NK-92 (cell line): ENCODE results near the gene MAGEB1.

ENCODE experiments used
- DNase-seq: peaks from one replicate; lab custom pipeline; 2025; ENCODE audit not compliant: unreplicated experiment; lab: John Stamatoyannopoulos, UW

MAGEB1 gene, protein sequence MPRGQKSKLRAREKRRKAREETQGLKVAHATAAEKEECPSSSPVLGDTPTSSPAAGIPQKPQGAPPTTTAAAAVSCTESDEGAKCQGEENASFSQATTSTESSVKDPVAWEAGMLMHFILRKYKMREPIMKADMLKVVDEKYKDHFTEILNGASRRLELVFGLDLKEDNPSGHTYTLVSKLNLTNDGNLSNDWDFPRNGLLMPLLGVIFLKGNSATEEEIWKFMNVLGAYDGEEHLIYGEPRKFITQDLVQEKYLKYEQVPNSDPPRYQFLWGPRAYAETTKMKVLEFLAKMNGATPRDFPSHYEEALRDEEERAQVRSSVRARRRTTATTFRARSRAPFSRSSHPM

DNA sequence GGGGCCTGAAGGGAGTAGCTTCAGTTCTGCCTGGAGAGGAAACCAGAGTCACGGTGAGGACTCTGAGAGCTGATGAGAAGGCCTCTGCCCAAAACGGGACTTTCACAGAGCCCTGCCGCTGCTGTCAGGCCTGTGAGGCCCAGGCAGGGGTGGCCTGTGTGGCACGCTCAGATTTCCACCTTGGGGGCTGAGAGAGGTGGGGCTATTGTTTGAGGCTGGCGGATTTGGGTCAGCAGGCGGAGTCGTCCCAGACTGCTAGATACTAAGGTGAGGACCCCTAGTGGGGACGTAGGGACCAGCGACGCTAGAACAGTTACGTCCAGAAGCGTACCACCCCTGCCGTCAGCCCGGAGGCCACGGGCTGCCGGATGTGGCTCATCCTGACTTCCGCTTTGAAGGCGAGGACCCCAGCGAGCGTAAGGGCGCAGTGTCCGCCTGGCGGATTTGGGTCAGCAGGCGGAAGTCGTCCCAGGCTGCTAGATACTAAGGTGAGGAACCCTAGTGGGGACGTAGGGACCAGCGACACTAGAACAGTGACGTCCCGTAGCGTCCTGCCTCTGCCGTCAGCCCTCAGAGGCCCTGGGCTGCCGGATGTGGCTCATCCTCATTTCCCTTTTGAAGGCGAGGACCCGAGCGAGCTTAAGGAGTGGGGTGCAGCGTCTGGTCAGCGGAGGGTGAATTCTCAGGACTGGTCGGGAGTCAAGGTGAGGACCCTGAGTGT is at the start of gene MAGEB1:
TSS of gene MAGEB1 (plus strand) at position 378 of the 721 bp plus-strand sequence. CDS start 3,348 bp downstream, outside the sequence.
- DNase-seq: no peak

DNA sequence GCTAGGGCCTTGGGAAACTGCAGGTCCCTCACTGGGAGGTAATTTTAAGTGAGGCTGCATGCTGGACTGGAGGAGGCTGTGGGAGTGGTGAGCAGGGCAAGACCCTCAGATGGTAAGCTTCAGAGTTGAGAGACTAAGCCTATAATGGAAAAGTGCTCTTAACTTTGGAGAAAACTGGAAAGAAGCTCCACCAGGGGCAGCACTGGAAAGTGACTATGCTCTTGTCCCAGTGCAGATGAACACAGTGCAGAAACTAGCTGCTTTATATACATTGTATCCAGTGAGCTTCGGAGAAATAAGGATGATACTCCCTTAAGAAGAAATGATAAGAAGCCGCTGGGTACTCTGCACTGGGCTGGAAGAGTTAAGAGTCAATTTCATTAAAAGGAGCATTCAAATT is 34.8 kb upstream of the MAGEB1 start:
- no peak for DNase-seq

DNA sequence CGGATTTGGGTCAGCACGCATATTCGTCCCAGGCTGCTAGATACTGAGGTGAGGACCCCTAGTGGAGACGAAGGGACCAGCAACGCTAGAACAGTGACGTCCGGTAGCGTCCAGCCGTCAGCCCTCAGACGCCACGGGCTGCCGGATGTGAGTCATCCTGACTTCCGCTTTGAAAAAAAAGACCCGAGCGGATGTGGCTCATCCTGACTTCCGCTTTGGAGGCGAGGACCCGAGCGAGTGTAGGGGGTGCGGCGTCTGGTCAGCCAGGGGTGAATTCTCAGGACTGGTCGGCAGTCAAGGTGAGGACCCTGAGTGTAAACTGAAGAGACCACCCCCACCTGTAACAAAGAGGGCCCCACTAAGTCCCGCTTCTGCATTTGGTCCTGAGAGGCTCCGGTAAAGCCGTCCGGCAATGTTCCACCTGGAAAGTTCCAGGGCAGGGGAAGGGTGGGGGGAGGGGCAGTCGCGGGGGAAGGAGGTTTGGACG is 31.5 kb upstream of the MAGEB1 start, which contains the start of gene MAGEB2:
TSS of gene MAGEB2 (plus strand) at position 207 of the 487 bp plus-strand sequence. CDS start 3,018 bp downstream, outside the sequence.
- DNase-seq: no peak

DNA sequence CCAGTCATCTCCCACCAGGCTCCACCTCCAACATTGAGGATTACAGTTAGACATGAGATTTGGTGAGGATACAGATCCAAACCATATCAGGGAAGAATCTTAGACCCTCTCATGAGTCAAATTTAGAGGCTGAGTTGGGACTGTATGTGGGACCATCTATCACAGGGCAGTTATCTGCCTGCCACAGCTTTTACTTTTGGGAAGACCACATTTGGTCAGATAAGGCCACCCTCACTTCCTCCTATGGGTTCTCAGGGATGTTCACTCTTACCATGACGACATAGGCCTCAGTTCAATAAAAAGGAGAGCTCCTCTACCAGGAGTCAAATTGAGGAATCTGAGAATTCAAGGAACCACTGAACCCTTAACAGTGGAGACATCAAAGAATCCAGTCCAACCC is 29.5 kb upstream of the MAGEB1 start:
- DNase-seq: no peak

DNA sequence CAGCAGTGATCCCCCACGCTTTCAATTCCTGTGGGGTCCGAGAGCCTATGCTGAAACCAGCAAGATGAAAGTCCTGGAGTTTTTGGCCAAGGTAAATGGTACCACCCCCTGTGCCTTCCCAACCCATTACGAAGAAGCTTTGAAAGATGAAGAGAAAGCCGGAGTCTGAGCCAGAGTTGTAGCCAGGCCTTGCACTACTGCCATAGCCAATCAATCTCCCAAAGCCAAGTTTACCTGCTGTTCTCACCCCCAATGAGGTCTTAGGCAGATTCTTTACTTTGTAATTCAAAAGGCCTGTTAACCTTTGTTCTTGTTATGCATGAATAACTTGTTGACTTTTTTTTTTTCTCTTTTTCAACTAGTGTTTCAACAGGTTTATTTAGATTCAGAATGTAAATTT is 27.6 kb upstream of the MAGEB1 start:
- no peak for DNase-seq

DNA sequence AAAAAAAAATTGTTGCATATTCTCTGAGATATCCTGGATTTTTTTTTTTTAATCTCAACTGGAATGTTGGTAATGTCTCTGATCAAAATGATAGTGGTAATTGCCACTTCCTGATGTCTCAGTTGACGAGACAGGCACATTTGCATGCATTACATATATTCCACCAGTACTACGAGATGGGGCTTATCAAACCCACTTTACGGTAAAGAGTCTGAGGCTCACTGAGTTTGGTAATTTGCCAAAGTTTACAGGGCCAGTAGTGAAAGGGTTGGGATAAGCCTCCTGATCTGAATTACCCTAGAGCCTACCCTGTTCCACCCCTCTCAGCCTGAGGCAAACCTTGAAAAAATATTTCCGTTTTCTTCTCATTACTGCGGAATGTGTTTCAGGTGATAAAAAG is 26.3 kb upstream of the MAGEB1 start:
- DNase-seq: no peak

DNA sequence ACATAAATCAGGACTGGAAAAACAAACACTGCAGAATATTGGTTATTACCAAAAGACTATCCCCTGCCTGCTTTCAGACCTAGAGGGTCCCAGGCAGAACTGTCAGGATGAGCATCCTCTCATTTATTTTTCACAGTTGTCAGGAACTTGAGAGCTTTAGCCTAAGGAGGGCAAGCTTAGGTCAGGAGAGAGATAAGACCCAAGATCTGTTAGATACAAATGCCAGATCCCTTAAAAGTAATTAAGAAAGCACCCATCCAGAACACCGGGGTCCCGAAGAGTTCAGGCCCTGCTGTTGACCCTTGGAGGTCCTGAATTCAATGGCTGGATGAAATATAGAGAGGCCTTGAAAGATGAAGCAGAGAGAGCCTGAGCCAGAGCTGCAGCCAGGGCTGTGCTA is 22.4 kb upstream of the MAGEB1 start:
- DNase-seq: no peak

DNA sequence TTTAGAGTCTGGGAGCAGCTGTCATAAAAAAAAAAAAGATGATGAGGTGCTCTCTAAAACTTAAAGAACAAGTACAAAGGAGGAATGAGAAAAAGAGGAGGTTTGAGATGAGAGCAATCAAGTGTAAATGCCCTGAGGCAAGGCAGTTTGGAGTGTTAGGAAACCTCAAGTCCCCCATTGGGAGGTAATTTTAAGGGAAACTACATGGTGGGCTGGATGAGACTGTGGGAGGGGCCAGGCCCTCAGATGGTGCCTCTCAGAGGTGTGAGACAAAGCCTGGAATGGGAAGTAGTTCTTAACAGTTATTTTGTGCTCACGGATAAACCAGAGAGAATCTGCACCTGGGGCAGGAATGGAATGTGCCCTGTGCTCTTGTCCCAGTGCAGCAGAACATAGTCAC is 18.4 kb upstream of the MAGEB1 start:
- no peak for DNase-seq

DNA sequence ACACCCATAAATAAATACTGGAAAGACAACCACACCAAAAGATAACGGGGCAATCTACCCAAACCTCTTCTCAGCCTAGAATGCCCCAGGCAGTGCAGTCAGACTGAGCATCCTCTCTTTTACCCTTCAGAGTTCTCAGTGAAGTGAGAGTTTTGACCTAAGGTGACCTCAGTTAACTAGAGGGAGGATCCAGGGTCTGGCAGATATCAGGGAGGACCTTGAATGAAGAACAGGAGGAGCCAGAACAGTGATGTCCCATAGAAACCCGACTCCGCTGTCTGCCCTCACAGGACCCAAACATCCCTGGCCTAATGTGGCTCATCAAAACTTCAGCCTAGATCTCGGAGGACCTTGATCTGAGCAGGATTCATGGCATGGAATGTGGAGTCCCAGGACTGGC is 16.6 kb upstream of the MAGEB1 start, which contains the start of gene MAGEB3:
TSS of gene MAGEB3 (plus strand) at position 263 of the 400 bp plus-strand sequence. CDS start 5,268 bp downstream, outside the sequence.
- DNase-seq: no peak

DNA sequence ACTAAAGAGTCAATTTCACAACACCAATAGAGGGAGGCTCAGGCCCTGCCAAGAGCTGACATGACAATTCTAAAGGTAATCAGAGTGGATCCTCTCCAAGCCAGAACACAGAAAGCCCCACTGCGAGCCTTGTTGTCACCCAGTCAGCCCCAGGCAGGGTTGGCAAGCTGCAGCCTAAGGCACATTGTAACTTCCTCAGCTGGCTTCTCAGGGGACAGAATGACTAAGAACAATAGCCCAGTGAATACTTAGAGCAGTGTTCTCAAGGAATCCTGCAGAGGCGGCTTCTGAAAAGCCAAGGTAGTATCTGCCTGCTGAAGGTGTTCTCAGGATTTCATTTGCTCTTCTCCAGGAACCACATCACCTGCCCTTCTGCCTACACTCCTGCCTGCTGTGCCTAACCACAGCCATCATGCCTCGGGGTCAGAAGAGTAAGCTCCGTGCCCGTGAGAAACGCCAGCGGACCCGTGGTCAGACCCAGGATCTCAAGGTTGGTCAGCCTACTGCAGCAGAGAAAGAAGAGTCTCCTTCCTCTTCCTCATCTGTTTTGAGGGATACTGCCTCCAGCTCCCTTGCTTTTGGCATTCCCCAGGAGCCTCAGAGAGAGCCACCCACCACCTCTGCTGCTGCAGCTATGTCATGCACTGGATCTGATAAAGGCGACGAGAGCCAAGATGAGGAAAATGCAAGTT is 5.1 kb upstream of the MAGEB1 start, which contains the start of gene MAGEB4:
TSS of gene MAGEB4 (plus strand) at position 277 of the 692 bp plus-strand sequence. CDS start at position 413, 136 bp downstream.
- DNase-seq: no peak

DNA sequence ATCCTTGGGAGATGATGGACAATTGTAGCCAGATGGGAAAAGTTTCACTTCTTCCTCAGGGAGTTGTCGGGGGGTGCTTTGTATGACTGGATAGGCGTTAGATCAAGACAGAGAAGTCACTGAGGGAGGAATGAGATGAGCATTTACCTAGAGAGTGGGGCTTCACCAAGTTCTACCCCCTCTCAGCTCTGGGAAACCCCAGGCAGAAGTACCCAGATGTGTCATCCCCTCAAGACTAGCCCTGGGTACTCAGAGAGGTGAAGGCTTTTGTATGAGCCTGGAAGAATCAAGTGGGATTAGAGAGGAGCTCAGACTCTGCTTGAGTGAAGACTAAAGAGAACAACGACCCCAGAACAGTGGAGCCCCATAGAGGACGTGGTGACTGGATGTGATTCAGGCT is 1.9 kb downstream of the MAGEB1 start:
- no peak for DNase-seq

DNA sequence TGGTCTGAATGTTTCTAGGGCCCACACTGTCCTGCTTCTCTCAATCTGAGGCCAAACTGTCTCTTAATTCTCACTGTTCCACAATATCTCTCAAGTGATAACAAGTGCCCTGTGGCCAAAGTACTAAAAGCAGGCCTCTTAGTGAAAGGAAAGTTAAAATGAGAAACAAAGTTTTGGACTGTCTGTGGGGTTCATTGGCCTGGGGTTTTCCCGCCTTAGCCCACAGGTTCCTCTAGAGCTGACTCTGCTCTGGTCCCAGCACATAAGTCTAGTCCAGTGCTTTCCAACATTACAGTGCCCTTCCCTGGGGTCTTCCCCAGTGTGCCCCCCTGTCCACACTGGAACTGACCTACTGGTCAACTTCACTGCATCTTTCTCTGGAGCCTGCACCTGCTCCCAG is 6.3 kb downstream of the MAGEB1 start:
- DNase-seq: no peak

DNA sequence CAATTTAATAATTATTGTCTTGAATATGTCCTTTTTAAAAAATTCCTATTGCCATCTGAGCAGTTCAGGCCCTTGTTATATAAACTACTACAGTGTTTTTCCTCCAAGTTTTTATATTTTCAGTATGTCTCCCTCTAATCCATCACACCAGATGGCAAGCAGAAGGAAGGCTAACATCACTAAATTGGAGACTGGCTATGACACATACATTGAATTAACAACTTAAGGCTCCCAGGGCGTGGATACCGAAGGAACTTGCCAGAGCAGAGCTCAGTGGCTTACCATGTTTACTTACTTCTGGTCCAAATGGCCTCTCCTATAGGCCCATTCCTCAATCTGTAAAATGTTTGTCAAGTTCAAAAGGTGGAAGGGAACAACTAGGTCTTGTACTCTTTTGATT is 13.0 kb downstream of the MAGEB1 start:
- DNase-seq: no peak

DNA sequence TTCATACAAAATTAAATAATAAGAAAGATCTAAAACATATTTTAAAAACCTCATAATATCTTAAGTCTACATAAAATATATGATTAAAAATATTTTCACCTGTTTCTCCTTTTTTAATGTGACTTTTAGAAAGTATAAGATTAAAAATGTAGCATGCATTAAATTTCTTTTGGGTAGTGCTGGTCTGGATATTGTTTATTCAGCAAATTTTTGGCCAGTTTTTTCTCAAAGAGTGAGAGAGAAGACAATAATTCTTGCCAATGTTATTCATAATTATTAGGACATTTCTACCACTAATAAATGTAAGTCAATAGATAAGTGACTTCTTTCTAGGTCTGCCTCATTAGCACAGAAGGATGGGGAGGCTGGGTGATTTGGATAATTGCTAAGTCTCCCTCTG is 14.1 kb downstream of the MAGEB1 start:
- DNase-seq: no peak

DNA sequence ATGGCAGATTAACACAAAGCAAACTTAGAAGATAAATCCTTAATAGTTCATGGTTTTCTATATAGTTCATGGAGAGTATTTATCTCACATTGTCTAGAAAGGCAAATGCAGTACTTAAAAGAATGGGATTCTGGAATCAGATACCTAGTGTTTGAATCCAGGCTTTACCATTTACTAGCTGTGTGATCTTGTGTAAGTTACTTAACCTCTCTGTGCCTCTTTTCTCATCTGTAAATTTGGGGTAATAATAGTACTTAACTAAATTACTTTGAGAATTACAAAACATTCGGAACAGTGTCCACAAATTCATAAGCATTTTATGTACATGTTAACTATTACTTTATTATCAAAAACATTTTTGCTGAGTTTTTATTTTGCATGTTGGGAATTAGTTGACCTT is 15.8 kb downstream of the MAGEB1 start:
- no peak for DNase-seq

DNA sequence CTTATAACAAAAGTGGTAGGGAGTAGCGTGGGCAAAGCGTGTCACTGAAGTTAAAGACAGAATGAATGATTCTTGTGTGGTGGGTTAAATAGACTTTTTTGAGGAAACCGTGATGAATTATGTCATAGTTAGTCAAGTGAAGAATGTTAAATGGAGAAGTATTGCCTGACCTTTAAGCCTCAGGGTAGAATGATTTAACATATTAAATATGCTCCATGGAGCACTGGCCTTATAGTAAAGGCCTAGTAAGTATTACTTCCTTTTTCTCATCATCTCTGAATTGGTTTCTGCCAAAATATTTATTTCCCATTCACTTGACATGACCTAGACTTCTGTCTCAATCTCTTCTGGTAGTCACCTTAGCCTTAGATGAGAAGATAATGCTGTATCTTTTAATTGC is 23.7 kb downstream of the MAGEB1 start:
- no peak for DNase-seq

DNA sequence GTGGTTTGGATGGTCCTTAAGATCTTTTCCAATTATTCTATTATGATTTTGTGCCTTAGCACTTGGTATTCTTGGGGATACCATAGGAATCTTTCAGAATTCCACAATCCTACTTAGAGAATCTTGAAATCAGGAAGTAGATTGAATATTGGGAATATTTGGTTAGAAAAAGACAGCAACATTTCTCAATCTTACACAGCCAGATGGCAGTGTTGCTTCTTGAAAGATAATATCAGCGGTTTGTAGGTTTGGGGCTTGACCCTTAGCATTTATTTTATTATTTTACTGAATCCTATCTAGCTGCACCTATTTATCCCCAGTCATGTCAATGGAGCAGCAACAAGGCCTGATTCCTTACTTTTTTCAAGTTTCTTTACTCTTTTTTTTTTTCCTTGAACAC is 28.6 kb downstream of the MAGEB1 start:
- DNase-seq: no peak

DNA sequence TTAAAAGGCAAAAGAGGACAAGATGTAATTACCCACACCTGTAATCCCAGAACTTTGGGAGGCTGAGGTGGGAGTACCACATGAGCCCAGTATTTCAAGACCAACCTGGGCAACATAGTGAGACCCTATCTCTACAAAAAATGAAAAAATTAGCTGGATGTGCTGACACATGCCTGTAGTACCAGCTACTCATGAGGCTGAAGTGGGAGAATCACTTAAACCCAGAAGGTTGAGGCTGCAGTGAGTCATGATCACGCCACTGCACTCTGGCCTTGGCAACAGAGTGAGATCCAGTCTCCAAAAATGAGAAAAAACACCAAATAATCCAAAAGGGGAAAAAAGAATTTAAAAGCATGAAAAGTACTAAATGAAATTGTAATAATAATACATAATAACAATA is 31.4 kb downstream of the MAGEB1 start:
- no peak for DNase-seq

DNA sequence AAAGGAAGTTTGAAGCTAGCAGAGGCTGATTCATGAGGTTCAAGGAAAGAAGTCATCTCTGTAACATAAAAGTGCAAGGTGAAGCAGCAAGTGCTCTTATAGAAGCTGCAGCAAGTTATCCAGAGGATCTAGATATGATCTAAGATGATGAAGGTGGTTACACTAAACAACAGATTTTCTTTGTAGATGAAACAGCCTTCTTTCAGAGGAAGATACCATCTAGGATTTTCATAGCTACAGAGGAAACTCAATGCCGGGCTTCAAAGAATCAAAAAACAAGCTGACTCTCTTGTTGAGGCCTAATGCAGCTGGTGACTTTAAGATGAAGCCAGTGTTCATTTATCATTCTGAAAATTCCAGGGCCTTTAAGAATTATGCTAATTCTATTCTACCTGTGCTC is 33.5 kb downstream of the MAGEB1 start:
- DNase-seq: no peak

DNA sequence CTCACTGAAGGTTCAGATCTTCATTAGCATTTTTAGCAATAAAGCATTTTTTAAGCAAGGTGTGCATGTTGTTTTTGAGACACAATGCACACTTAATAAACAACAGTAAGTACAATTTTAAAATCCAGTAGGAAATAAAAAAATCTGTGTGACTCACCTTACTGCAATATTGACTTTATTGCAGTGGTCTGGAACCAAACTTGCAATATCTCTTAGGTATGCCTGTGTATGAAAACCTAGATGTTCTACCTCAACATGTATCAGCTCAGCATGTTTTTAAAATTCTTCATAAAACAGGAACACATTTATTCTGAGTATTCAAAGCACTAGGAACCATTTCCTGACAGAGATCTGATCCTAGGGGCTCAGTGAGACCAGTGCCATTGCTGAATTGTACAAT is 35.6 kb downstream of the MAGEB1 start:
- no peak for DNase-seq

DNA sequence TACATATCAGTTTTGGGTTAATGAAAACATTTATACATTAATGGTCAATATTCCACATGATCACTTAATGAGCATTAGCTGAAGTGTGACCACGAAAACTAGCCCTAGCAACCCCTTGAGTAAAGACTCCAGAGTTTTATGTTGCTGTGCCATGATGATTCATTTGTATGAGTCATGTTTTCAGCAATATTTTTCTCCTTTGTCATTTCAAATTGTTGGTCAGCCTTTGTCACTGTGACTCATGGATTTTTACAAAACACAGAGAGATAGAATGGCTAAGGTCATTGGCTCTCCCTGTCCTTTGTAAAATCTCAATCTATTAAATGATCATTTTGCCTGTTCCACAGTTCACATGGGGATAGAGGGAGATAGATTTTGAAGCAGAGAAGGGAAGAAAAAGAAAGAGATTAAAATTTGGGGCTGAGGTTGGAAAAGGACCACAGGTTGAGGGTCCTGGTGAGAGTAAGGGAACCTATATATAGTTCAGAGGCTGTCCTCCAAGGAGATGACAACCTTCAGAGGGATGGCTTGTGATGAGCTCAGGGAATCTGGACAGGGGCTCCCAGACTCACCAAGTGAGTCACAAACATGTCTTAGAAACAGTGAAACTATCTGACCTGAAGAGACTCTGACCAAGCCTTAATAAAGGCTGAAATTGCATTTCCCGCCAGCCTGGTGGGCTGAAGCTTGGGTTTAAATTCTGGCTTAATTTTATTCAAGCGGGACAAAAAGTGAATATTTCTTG is 36.7 kb downstream of the MAGEB1 start:
- DNase-seq: no peak
